GM18870 (cell line): ENCODE measurements around the gene HYDIN.

Source experiments
- ATAC-seq: cut with Tn5 transposase; IDR thresholded peaks from one replicate; pipeline ENCODE4 v1.9.1; 2021; ENCODE audit warnings: moderate library complexity; ENCODE audit not compliant: unreplicated experiment

HYDIN gene

GRCh38 chr16:71230122-71230845, at the start of gene HYDIN:
TSS of gene HYDIN (minus strand) at chr16:71230722. CDS start at chr16:71186895, 43,827 bp downstream.
- ATAC-seq, result no peak

GRCh38 chr16:71276589-71277334, 46.2 kb upstream of the HYDIN start:
- ATAC-seq, result no peak

GRCh38 chr16:71273384-71273783, 42.9 kb upstream of the HYDIN start:
- no peak for ATAC-seq

- ATAC-seq, result no peak
Measured at GRCh38 chr16:71264299-71264698, 33.8 kb upstream of the HYDIN start.

GRCh38 chr16:71263582-71263981, 33.1 kb upstream of the HYDIN start:
- ATAC-seq, result no peak

- no peak for ATAC-seq
Measured at GRCh38 chr16:71262391-71262790, 31.9 kb upstream of the HYDIN start.

- no peak for ATAC-seq
Measured at GRCh38 chr16:71260995-71261394, 30.5 kb upstream of the HYDIN start.

- ATAC-seq, result no peak
Measured at GRCh38 chr16:71259086-71259485, 28.6 kb upstream of the HYDIN start.

GRCh38 chr16:71258372-71258771, 27.9 kb upstream of the HYDIN start:
- no peak for ATAC-seq

- ATAC-seq, result no peak
Measured at GRCh38 chr16:71257768-71258167, 27.2 kb upstream of the HYDIN start.

- no peak for ATAC-seq
Measured at GRCh38 chr16:71255721-71256120, 25.2 kb upstream of the HYDIN start.

- ATAC-seq, result no peak
Measured at GRCh38 chr16:71254832-71255525, 24.5 kb upstream of the HYDIN start.

- no peak for ATAC-seq
Measured at GRCh38 chr16:71250461-71251235, 20.1 kb upstream of the HYDIN start.

- no peak for ATAC-seq
Measured at GRCh38 chr16:71249399-71249798, 18.9 kb upstream of the HYDIN start.

- ATAC-seq, result no peak
Measured at GRCh38 chr16:71247478-71247877, 17.0 kb upstream of the HYDIN start.

- no peak for ATAC-seq
Measured at GRCh38 chr16:71246309-71246708, 15.8 kb upstream of the HYDIN start.

GRCh38 chr16:71244521-71244920, 14.0 kb upstream of the HYDIN start:
- ATAC-seq, result no peak

- ATAC-seq, result no peak
Measured at GRCh38 chr16:71242601-71243000, 12.1 kb upstream of the HYDIN start.

- no peak for ATAC-seq
Measured at GRCh38 chr16:71242036-71242435, 11.5 kb upstream of the HYDIN start.

GRCh38 chr16:71229344-71229743, 1.2 kb downstream of the HYDIN start:
- ATAC-seq, result no peak
